ENCODE measurements around the gene CEP85. TPM values are rescaled to one million over a fixed set of nuclear protein-coding genes. Genes with fewer than 3 reads are reported as not detected.
A peak's percentile ranks its signal among the peaks of the same experiment; 100 is the strongest.

CEP85 gene
- total and polyA plus RNA-seq, 9 of the 15 experiments (the other 6 are each of a cell fraction or from before 2014, with no cell fraction given): 42.1 to 140 (median 92.6) TPM

GRCh38 chr1:26288311-26288941, 54.4 kb downstream of the CEP85 start (continued):
- TF ChIP-seq TSC22D4 (tag; IDR thresholded peaks at IDR 0.05): no peak
- no peak for TF ChIP-seq ZNF143 (CRISPR knock-in tag; IDR thresholded peaks at IDR 0.05)
- TF ChIP-seq ZKSCAN1 (IDR thresholded peaks at IDR 0.05; ENCODE audit: low read depth, low read length): no peak
- TF ChIP-seq LARP7 (IDR thresholded peaks at IDR 0.05): no peak
- TF ChIP-seq POLR2H (tag; IDR thresholded peaks at IDR 0.05; ENCODE audit: low read depth): no peak
- TF ChIP-seq PYGO2 (tag; IDR thresholded peaks at IDR 0.05): no peak
- no peak for TF ChIP-seq CBX8 (IDR thresholded peaks at IDR 0.05; ENCODE audit: borderline replicate concordance, extremely low read depth, low read depth, low read length, poor library complexity, severe bottlenecking)
- TF ChIP-seq FOXA3 (CRISPR knock-in tag; conservative IDR thresholded peaks at IDR 0.05 in 1 of 2, IDR thresholded peaks at IDR 0.05 in 1 of 2): 0 out of 4 replicates have a peak, but pooled peaks of 1 of the 2 experiments have one; percentile 14
- TF ChIP-seq ZSCAN29 (IDR thresholded peaks at IDR 0.05): no peak
- no peak for TF ChIP-seq PML (IDR thresholded peaks at IDR 0.05; ENCODE audit: low read length)
- TF ChIP-seq L3MBTL2 (IDR thresholded peaks at IDR 0.05): no peak
- TF ChIP-seq, protein P1, sequence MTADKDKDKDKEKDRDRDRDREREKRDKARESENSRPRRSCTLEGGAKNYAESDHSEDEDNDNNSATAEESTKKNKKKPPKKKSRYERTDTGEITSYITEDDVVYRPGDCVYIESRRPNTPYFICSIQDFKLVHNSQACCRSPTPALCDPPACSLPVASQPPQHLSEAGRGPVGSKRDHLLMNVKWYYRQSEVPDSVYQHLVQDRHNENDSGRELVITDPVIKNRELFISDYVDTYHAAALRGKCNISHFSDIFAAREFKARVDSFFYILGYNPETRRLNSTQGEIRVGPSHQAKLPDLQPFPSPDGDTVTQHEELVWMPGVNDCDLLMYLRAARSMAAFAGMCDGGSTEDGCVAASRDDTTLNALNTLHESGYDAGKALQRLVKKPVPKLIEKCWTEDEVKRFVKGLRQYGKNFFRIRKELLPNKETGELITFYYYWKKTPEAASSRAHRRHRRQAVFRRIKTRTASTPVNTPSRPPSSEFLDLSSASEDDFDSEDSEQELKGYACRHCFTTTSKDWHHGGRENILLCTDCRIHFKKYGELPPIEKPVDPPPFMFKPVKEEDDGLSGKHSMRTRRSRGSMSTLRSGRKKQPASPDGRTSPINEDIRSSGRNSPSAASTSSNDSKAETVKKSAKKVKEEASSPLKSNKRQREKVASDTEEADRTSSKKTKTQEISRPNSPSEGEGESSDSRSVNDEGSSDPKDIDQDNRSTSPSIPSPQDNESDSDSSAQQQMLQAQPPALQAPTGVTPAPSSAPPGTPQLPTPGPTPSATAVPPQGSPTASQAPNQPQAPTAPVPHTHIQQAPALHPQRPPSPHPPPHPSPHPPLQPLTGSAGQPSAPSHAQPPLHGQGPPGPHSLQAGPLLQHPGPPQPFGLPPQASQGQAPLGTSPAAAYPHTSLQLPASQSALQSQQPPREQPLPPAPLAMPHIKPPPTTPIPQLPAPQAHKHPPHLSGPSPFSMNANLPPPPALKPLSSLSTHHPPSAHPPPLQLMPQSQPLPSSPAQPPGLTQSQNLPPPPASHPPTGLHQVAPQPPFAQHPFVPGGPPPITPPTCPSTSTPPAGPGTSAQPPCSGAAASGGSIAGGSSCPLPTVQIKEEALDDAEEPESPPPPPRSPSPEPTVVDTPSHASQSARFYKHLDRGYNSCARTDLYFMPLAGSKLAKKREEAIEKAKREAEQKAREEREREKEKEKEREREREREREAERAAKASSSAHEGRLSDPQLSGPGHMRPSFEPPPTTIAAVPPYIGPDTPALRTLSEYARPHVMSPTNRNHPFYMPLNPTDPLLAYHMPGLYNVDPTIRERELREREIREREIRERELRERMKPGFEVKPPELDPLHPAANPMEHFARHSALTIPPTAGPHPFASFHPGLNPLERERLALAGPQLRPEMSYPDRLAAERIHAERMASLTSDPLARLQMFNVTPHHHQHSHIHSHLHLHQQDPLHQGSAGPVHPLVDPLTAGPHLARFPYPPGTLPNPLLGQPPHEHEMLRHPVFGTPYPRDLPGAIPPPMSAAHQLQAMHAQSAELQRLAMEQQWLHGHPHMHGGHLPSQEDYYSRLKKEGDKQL (CRISPR knock-in tag; IDR thresholded peaks at IDR 0.05; ENCODE audit: borderline replicate concordance): no peak
- TF ChIP-seq RBBP5 (IDR thresholded peaks at IDR 0.05; ENCODE audit: borderline replicate concordance, insufficient read depth, low read length, poor library complexity, severe bottlenecking): no peak
- TF ChIP-seq ZNF699 (CRISPR knock-in tag; IDR thresholded peaks at IDR 0.05; ENCODE audit: insufficient replicate concordance): no peak
- no peak for TF ChIP-seq TAF9B (IDR thresholded peaks at IDR 0.05; ENCODE audit: partially characterized antibody)
- no peak for TF ChIP-seq HNRNPL (IDR thresholded peaks at IDR 0.05; ENCODE audit: low read depth, low read length)
- no peak for TF ChIP-seq MED1 (CRISPR knock-in tag; IDR thresholded peaks at IDR 0.05; ENCODE audit: borderline replicate concordance)
- TF ChIP-seq HNRNPH1 (optimal IDR thresholded peaks at IDR 0.05; ENCODE audit: low read depth, low read length): no peak
- no peak for TF ChIP-seq SETDB1 (IDR thresholded peaks at IDR 0.05; ENCODE audit: low read length)
- no peak for TF ChIP-seq ZNF75A (CRISPR knock-in tag; IDR thresholded peaks at IDR 0.05)
- TF ChIP-seq ZNF280A (IDR thresholded peaks at IDR 0.05; ENCODE audit: low read depth, partially characterized antibody): no peak
- TF ChIP-seq CREB1 (IDR thresholded peaks at IDR 0.05): peak; percentile 10; the same call in 1 of the 2 replicates
- TF ChIP-seq CREB1 (CRISPR knock-in tag; IDR thresholded peaks at IDR 0.05): no peak
- no peak for TF ChIP-seq ZNF354B (CRISPR knock-in tag; IDR thresholded peaks at IDR 0.05)

All from K562 (cell line).